HG03196 (cell line): ENCODE results near the gene PRKCI.
A peak's percentile ranks its signal among the peaks of the same experiment; 100 is the strongest.
"Not testable (repeated sequence)": the region's sequence is repeated elsewhere in the genome, so short reads cannot be mapped to it uniquely, and the experiment has no call there.

Experiments used
- ATAC-seq: cut with Tn5 transposase; IDR thresholded peaks from one replicate; pipeline ENCODE4 v1.9.1; 2021; ENCODE audit not compliant: unreplicated experiment

The PRKCI gene

GRCh38 chr3:170222647-170223541, 670 bp downstream of the PRKCI start:
- ATAC-seq, result peak; percentile 16

- ATAC-seq, result no peak
These were observed 2.9 kb downstream of the PRKCI start for GRCh38 chr3:170225166-170225565.

GRCh38 chr3:170226426-170226960, 4.3 kb downstream of the PRKCI start:
- ATAC-seq, result no peak

GRCh38 chr3:170228093-170228766, 6.0 kb downstream of the PRKCI start:
- no peak for ATAC-seq

GRCh38 chr3:170232266-170232665, 10.0 kb downstream of the PRKCI start:
- no peak for ATAC-seq

GRCh38 chr3:170233530-170233929, 11.3 kb downstream of the PRKCI start:
- no peak for ATAC-seq

GRCh38 chr3:170240142-170240541, 17.9 kb downstream of the PRKCI start:
- no peak for ATAC-seq

GRCh38 chr3:170240671-170241070, 18.4 kb downstream of the PRKCI start:
- ATAC-seq, result no peak

- ATAC-seq, result no peak
These were observed 22.4 kb downstream of the PRKCI start for GRCh38 chr3:170244576-170244975.

- no peak for ATAC-seq
These were observed 25.7 kb downstream of the PRKCI start for GRCh38 chr3:170247875-170248274.

GRCh38 chr3:170256597-170256996, 34.4 kb downstream of the PRKCI start:
- peak; percentile 5 for ATAC-seq

GRCh38 chr3:170257145-170257544, 34.9 kb downstream of the PRKCI start:
- peak; percentile 55 for ATAC-seq

- no peak for ATAC-seq
These were observed 35.9 kb downstream of the PRKCI start for GRCh38 chr3:170258105-170258487.

GRCh38 chr3:170259907-170260306, 37.7 kb downstream of the PRKCI start:
- no peak for ATAC-seq

GRCh38 chr3:170267793-170268192, 45.6 kb downstream of the PRKCI start:
- no peak for ATAC-seq

- not testable (repeated sequence) for ATAC-seq
These were observed 47.5 kb downstream of the PRKCI start for GRCh38 chr3:170269673-170270254.

- no peak for ATAC-seq
These were observed 48.2 kb downstream of the PRKCI start for GRCh38 chr3:170270282-170270881.

- ATAC-seq, result no peak
These were observed 52.4 kb downstream of the PRKCI start for GRCh38 chr3:170274641-170275040.

- no peak for ATAC-seq
These were observed 53.6 kb downstream of the PRKCI start for GRCh38 chr3:170275832-170276231.

GRCh38 chr3:170277311-170277710, 55.1 kb downstream of the PRKCI start:
- ATAC-seq, result not testable (repeated sequence)
